HAP-1 (cell line): ENCODE measurements around the gene VIPAS39.
A peak's percentile ranks its signal among the peaks of the same experiment; 100 is the strongest.

Experiments used
- DNase-seq, 2 experiments: peaks; one replicate each; pipeline ENCODE4 v3.0.0-alpha.2; 2016 to 2020; ENCODE audit warnings: low spot score in 2 of 2
- H3K27me3 ChIP-seq: fragments of 250-450 bp; sonication (Bioruptor Pico); 2 replicates; pipeline ENCODE4 v1.5.1; 2020; ENCODE audit warnings: low read depth, mild to moderate bottlenecking, moderate library complexity
- H3K36me3 ChIP-seq: fragments of 250-450 bp; sonication (Bioruptor Pico); replicated peaks from 2 replicates; pipeline ENCODE4 v1.5.1; 2020; ENCODE audit warnings: mild to moderate bottlenecking
- H3K4me1 ChIP-seq: fragments of 250-450 bp; sonication (Bioruptor Pico); 2 replicates; pipeline ENCODE4 v1.5.1; 2020; ENCODE audit warnings: mild to moderate bottlenecking
- H3K4me3 ChIP-seq: fragments of 250-450 bp; sonication (Bioruptor Pico); 2 replicates; pipeline ENCODE4 v1.5.1; 2020; ENCODE audit warnings: mild to moderate bottlenecking, moderate library complexity
- H3K9me3 ChIP-seq: fragments of 250-450 bp; sonication (Bioruptor Pico); 2 replicates; pipeline ENCODE4 v1.5.1; 2020; ENCODE audit warnings: mild to moderate bottlenecking, moderate library complexity
- in situ Hi-C: fragments of 300-500 bp; cut with MboI; formaldehyde crosslinking; loops from 3 replicates; pipeline ENCODE4 v1.14.3; 2020; ENCODE audit warnings: low sequenced_read_pairs, inconsistent platforms, mixed read lengths

The VIPAS39 gene

DNA sequence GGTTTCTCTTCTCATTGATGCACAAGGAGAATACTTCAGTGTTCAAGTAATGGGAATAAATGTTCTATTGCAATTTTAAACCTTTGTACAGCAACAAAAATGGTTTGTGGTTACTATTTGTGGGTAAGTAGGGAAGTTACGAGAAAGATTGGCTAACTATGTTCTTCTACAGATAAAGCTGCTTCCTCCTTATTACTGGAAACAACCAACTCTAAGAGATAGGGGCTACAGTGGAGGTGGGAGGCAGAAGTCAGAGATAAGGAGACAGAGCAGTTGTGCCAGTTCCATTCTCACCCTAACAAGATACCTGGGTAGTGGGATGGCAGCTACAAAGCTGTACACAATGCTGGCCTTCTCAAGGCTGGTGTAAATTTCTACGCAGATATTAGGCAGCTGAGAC, 50.2 kb downstream of the VIPAS39 start:
- H3K9me3 ChIP-seq = no peaks in the 10 kb centered on the region
- no peaks in the 10 kb centered on the region for H3K36me3 ChIP-seq
- no peaks in the 10 kb centered on the region for H3K4me1 ChIP-seq
- H3K4me3 ChIP-seq = no peak overlapping the region
- no peak for DNase-seq
- in situ Hi-C loops = no loop called here
- no peaks in the 10 kb centered on the region for H3K27me3 ChIP-seq

DNA sequence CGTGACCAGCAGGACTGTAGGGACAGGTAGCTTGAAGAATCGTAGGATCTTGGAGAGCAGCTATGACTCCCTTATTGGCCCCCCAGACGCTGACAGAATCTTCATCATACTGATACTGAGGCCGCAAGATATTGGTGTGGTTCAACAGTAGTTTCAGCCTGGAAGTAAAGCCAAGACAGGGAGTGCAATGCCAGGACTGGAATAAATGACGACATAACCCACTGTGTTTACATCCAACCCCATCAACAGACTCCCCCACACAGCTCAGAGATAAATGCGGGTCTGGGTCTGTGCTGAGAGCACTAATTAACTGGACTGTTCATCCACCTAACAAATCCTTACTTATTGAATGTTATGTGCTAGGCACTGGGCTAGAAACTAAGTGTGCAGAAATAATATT, 50.7 kb downstream of the VIPAS39 start:
- no peaks in the 10 kb centered on the region for H3K9me3 ChIP-seq
- no peak for DNase-seq
- H3K27me3 ChIP-seq = no peaks in the 10 kb centered on the region
- no peaks in the 10 kb centered on the region for H3K36me3 ChIP-seq
- H3K4me3 ChIP-seq = no peak overlapping the region
- H3K4me1 ChIP-seq = no peaks in the 10 kb centered on the region
- in situ Hi-C loops = no loop called here

DNA sequence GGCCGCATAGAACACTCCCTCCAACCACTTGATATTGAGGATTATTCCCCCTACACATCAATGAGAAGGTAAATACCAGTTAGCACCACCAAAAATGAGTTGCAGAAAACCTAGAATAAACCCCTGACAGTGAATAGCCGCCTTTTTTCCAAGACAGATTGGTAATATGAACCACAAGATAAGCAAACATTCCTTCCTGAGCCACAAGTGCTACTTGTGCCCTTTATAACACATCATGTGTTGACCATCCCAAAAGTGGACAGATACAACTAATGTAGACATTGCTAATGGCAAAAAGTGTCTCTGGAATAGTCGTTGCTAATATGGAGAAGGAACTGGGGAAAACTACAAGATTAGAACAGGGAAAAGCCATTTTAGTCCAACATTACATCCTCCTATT, 51.3 kb downstream of the VIPAS39 start:
- Histone ChIP-seq H3K4me1 (no peaks in the 10 kb centered on the region), H3K27me3 (no peaks in the 10 kb centered on the region), H3K4me3 (no peak overlapping the region), H3K36me3 (no peaks in the 10 kb centered on the region), H3K9me3 (no peaks in the 10 kb centered on the region)
- in situ Hi-C loops = no loop called here
- DNase-seq = no peak

DNA sequence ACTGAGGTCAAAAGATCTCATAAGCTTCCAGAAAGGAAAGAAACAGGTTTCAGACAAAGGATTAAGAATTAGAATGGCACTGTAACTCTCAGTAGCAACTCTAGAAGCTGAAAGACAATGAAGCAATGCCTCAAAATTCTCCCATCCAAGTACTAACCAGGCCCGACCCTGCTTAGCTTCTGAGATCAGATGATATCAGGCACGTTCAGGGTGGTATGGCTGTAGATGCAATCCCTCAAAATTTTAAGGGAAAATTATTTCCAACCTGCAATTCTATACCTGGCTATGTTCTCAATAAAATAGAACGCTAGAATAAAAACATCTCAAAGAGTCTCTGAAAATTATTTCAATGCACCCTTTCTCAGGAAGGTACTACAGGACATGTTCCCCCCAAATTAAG, 53.6 kb downstream of the VIPAS39 start:
- in situ Hi-C loops = no loop called here
- no peaks in the 10 kb centered on the region for H3K9me3 ChIP-seq
- DNase-seq = no peak

DNA sequence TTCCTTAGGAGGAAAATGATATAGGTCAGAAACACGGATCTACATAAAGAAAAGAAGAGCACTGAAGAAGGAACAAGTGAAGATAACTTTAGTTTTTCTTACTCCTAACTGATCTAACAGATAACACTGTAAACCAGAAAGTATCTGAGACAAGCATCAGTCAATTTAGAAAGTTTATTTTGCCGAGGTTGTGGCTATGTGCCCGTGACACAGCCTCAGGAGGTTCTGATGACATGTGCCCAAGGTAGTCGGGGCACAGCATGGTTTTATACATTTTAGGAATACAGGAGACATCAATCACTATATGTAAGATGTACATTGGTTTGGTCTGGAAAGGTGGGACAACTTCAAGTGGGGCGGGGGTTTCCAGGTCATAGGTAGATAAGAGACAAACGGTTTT, 57.2 kb downstream of the VIPAS39 start:
- Histone ChIP-seq H3K27me3 (no peaks in the 10 kb centered on the region), H3K36me3 (no peaks in the 10 kb centered on the region), H3K4me1 (no peaks in the 10 kb centered on the region; the same call in 1 of the 2 replicates), H3K4me3 (no peak overlapping the region), H3K9me3 (no peaks in the 10 kb centered on the region; the same call in 1 of the 2 replicates)
- in situ Hi-C loops = no loop called here
- DNase-seq = no peak

More for the DNA sequence above, 53.6 kb downstream of the VIPAS39 start:
- Histone ChIP-seq H3K4me3 (no peak overlapping the region), H3K27me3 (no peaks in the 10 kb centered on the region), H3K4me1 (no peaks in the 10 kb centered on the region; the same call in 1 of the 2 replicates), H3K36me3 (no peaks in the 10 kb centered on the region)

DNA sequence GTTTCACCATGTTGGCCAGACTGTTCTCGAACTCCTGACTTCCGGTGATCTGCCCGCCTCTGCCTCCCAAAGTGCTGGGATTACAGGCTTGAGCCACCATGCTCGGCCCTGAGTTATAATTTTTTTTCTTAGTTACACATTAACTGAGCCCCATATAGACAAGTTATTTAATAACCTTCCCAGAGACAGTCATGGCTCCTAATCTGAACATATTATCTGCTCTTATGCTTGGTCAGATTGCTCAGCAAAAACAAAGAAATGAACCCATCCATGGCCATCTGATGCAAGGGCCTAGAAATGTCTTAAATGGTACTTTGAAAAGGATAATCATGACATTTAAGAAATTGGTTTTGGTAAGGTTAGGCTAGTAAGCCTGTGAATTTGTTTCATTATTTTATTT, 67.2 kb downstream of the VIPAS39 start:
- in situ Hi-C loops = no loop called here
- H3K4me3 ChIP-seq = no peak overlapping the region
- no peaks in the 10 kb centered on the region for H3K4me1 ChIP-seq
- no peaks in the 10 kb centered on the region for H3K36me3 ChIP-seq
- no peak for DNase-seq
- H3K9me3 ChIP-seq = no peaks in the 10 kb centered on the region
- H3K27me3 ChIP-seq = no peaks in the 10 kb centered on the region

DNA sequence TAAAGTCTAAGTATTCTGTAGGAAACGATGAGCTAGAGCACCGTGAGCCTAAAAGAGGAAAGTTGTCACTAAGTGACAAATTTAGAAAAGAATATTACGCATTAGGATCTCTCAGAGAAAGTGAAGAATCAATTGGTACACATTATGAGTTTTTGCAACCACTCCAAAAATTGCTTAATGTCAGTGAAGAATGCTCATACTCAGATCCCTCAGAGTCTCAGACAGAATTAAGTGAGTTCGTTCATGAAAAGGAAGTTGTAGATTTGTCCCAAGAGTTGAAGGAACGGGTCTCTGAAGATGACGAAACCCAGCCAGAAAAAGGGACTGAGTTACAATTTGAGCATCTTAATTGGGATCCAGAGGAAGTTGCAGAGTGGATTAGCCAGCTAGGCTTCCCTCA, 78.7 kb downstream of the VIPAS39 start:
- in situ Hi-C loops = no loop called here
- no peak for DNase-seq

DNA sequence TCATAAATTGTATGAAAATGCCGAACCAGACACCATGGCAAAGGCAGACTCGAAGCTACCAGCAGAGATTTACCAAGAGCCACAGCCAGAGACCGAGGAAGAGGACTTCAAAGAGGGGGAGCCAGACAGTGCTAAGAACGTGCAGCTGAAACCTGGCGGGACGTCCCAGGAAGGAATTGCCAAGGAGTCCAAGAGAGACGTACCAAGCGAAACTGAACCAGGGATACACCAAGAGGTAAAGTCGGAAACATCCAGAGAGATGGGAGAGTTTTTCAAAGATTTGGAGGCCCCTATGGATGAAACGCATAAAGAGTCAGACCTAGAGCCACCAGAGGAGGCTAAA, 79.9 kb downstream of the VIPAS39 start:
- DNase-seq = no peak
- no peaks in the 10 kb centered on the region for H3K36me3 ChIP-seq
- in situ Hi-C loops = no loop called here
- H3K4me1 ChIP-seq = peaks cover 15% of the 10 kb centered on the region
- no peaks in the 10 kb centered on the region for H3K9me3 ChIP-seq
- no peaks in the 10 kb centered on the region for H3K27me3 ChIP-seq
- H3K4me3 ChIP-seq = peak overlapping the region; percentile 95

More for the DNA sequence above, 78.7 kb downstream of the VIPAS39 start:
- Histone ChIP-seq H3K9me3 (no peaks in the 10 kb centered on the region), H3K4me3 (no peak overlapping the region), H3K4me1 (peaks cover 17% of the 10 kb centered on the region), H3K27me3 (no peaks in the 10 kb centered on the region), H3K36me3 (no peaks in the 10 kb centered on the region)

DNA sequence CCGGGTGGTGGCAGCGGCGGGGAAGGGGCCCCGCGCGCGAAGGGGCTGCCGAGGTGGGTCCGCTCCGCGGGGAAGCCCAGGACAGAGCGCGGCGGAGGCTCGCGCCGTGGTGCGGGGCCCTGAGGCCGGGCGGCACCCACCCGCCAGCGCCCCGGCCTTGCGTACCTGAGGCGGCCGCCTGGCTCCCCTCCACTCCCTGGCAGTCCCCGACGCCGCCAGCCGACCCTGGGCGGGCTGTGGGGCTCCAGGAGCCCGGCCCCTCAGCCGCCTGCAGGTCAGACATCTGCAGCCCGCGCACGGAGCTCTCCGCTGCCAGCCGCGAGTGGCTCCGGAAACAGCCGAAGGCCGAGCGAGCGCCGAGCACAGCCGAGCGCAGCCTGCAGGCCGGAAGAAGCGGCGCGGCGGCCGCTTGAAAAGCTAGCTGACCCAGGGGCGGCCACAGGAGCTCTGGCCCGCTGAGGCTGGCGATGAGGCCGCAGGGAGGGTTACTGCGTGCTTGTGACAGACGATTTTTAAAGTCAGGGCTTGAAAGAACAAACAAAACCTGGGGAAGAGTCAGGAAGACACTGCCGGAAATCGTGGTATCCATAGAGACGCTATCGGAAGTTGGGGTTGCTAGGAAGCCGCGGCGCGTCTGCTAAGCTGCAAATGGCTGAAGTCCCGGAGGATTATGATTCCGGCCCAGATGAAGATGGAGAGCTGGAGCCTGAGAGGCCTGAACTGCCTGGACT, 80.5 kb downstream of the VIPAS39 start, which contains the start of the genes SAMD15 and TMED8:
SAMD15 (plus strand) TSS at position 609 of the 731 bp plus-strand sequence; CDS start at position 649, 40 bp downstream.
TMED8 (minus strand) TSS at position 324 of the 731 bp plus-strand sequence; CDS start at position 283, 41 bp downstream.
- Histone ChIP-seq H3K4me3 (peak within 1 kb of the TSS; percentile 95), H3K9me3 (no peaks in the 10 kb centered on the region), H3K27me3 (no peaks in the 10 kb centered on the region), H3K36me3 (no peaks in the 10 kb centered on the region), H3K4me1 (peaks cover 20% of the 10 kb centered on the region)
- in situ Hi-C loops = no loop called here
- peak; percentile 66 to 87 for DNase-seq
